ENCODE measurements around the gene ARHGAP18.

ARHGAP18 gene

DNA sequence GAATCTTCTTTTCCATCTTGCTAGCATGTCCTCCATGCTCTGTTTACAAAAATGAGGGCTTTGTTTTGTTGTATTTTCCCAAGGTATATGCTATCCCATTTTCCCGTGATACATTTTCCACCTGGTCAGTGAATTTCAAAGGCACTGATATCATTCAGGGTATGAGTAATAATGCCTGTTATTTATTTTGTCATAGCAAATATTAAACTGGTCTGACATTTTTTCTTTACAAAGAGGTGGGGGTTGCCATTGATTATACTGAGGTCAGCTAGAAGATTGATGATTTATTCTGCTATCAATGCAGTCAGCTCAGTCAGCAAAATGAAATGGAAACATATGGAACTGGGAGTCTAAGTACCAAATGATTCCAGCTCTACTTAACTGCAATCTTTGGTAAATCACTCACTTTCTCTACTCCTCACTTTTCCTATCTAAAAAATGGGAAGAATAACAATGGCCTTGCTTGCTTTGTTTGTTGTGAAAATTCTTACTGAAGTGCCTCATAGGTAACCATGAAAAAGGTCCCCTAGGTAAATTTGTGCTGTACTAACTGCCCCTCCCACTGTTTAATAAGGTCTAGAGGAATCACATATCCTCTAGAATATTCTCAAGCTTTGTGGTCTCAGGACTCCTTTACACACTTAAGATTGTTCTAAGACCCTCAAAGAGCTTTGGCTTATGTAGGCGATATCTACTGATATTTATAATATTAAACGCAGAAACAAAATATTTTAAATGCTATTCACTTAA, 64.0 kb downstream of the ARHGAP18 start (continued):
- TF ChIP-seq, protein P1, sequence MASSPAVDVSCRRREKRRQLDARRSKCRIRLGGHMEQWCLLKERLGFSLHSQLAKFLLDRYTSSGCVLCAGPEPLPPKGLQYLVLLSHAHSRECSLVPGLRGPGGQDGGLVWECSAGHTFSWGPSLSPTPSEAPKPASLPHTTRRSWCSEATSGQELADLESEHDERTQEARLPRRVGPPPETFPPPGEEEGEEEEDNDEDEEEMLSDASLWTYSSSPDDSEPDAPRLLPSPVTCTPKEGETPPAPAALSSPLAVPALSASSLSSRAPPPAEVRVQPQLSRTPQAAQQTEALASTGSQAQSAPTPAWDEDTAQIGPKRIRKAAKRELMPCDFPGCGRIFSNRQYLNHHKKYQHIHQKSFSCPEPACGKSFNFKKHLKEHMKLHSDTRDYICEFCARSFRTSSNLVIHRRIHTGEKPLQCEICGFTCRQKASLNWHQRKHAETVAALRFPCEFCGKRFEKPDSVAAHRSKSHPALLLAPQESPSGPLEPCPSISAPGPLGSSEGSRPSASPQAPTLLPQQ (tag by site-specific recombination; IDR thresholded peaks at IDR 0.05): no peak
- no peak for TF ChIP-seq ZNF768 (tag by site-specific recombination; IDR thresholded peaks at IDR 0.05)

DNA sequence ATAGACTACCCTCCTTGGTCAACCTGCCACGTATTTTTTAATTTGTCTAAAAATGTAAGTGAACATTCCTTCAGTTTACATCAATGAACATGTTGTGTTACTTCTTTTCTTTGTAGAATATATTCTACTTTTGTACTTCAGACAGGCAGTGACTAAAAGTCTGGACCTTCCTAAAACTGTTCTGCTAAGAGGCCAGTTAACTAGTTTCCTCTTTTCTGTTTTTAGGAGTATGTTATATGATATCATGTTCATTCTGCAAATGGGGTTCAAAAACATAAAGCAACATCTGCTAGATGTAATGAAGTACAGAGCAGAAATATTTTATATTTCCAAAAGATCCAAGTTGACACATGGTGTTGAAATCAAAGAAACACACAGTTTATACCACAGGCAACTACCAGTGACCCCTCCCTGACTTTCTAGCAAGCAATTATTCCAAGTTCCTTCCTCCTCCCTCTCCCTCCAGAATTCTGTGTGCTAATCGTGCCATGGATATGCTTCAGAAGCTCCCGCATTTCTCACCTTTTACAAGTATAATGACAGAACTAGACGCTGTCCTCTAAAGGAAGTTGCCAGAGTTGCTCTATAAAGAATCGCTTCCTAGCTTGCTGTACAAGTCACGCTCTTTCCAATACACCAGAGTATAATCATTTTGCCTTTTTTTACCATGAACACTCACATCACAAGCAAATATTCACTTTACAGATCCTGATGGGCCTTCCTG, 64.7 kb downstream of the ARHGAP18 start:
- CTCF ChIA-PET: interaction anchor here (0.6 to 1.1 kb wide), 4 partner anchors 23 to 205 kb away, joined by 3 read pairs; no protein-coding TSS in a partner anchor
- TF ChIP-seq ATF2 (tag by site-specific recombination; IDR thresholded peaks at IDR 0.05; ENCODE audit: low read depth) (no peak), ZXDB (tag by site-specific recombination; IDR thresholded peaks at IDR 0.05) (no peak)
- POLR2A ChIA-PET: interaction anchor here (2.4 kb wide), 1 partner anchor 65 kb away, joined by 6 read pairs; the partner anchor contains the start of gene ARHGAP18
- no peaks in the 10 kb centered on the region for H3K36me3 ChIP-seq (ENCODE audit: control insufficient read depth in 2 of 2, insufficient read depth in 1 of 2, low read length in 2 of 2)
- H3K4me3 ChIP-seq (ENCODE audit: low read depth, low read length): no peak overlapping the region
- no peak overlapping the region for H3K27ac ChIP-seq (ENCODE audit: extremely low read depth, low read depth, low read length)
- H3K9me3 ChIP-seq (ENCODE audit: control insufficient read depth, insufficient read depth, low read depth, low read length): no peaks in the 10 kb centered on the region
- peaks cover 16% of the 10 kb centered on the region for H3K4me1 ChIP-seq (ENCODE audit: control insufficient read depth, insufficient read depth, low read length)

- Histone ChIP-seq H3K36me3 (ENCODE audit: control insufficient read depth in 2 of 2, insufficient read depth in 1 of 2, low read length in 2 of 2) (no peaks in the 10 kb centered on the region), H3K27ac (ENCODE audit: extremely low read depth, low read depth, low read length) (no peak overlapping the region), H3K4me3 (ENCODE audit: low read depth, low read length) (no peak overlapping the region), H3K9me3 (ENCODE audit: control insufficient read depth, insufficient read depth, low read depth, low read length) (no peaks in the 10 kb centered on the region), H3K4me1 (ENCODE audit: control insufficient read depth, insufficient read depth, low read length) (peaks cover 16% of the 10 kb centered on the region)
- CTCF ChIA-PET: interaction anchor here (0.8 to 1.1 kb wide), 2 partner anchors 43 to 204 kb away, joined by 3 read pairs; no protein-coding TSS in a partner anchor
- POLR2A ChIA-PET: interaction anchor here (2.4 kb wide), 1 partner anchor 65 kb away, joined by 6 read pairs; the partner anchor contains the start of gene ARHGAP18
- TF ChIP-seq ZNF624 (tag by site-specific recombination; IDR thresholded peaks at IDR 0.05) (no peak), OVOL3 (tag by site-specific recombination; IDR thresholded peaks at IDR 0.05) (no peak), ZNF514 (tag by site-specific recombination; IDR thresholded peaks at IDR 0.05) (no peak), FEZF1 (tag by site-specific recombination; IDR thresholded peaks at IDR 0.05) (peak; percentile 62), ZNF157 (tag by site-specific recombination; IDR thresholded peaks at IDR 0.05) (no peak), OSR2 (tag by site-specific recombination; IDR thresholded peaks at IDR 0.05) (peak; percentile 68), ZBTB21 (tag by site-specific recombination; IDR thresholded peaks at IDR 0.05) (no peak), SCRT1 (tag by site-specific recombination; IDR thresholded peaks at IDR 0.05; ENCODE audit: borderline replicate concordance) (no peak), ZNF677 (tag by site-specific recombination; IDR thresholded peaks at IDR 0.05) (no peak), ZNF510 (tag by site-specific recombination; IDR thresholded peaks at IDR 0.05; ENCODE audit: insufficient replicate concordance) (no peak), ZNF394 (tag by site-specific recombination; IDR thresholded peaks at IDR 0.05; ENCODE audit: borderline replicate concordance) (no peak), PRDM1 (tag by site-specific recombination; IDR thresholded peaks at IDR 0.05) (peak; percentile 52; the same call in 1 of the 2 replicates), PRDM6 (tag by site-specific recombination; IDR thresholded peaks at IDR 0.05) (peak; percentile 86), MZF1 (tag by site-specific recombination; IDR thresholded peaks at IDR 0.05; ENCODE audit: borderline replicate concordance) (no peak), ZNF398 (tag by site-specific recombination; IDR thresholded peaks at IDR 0.05) (0 out of 2 replicates have a peak, but pooled peaks have one; percentile 12), ZNF76 (tag by site-specific recombination; IDR thresholded peaks at IDR 0.05; ENCODE audit: borderline replicate concordance, low read depth) (no peak), ZNF585B (tag by site-specific recombination; IDR thresholded peaks at IDR 0.05) (no peak), ZNF610 (tag by site-specific recombination; IDR thresholded peaks at IDR 0.05; ENCODE audit: borderline replicate concordance) (no peak)
- TF ChIP-seq, protein P2, sequence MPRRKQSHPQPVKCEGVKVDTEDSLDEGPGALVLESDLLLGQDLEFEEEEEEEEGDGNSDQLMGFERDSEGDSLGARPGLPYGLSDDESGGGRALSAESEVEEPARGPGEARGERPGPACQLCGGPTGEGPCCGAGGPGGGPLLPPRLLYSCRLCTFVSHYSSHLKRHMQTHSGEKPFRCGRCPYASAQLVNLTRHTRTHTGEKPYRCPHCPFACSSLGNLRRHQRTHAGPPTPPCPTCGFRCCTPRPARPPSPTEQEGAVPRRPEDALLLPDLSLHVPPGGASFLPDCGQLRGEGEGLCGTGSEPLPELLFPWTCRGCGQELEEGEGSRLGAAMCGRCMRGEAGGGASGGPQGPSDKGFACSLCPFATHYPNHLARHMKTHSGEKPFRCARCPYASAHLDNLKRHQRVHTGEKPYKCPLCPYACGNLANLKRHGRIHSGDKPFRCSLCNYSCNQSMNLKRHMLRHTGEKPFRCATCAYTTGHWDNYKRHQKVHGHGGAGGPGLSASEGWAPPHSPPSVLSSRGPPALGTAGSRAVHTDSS (tag by site-specific recombination; IDR thresholded peaks at IDR 0.05): no peak
Measured at GRCh38 chr6:129644567-129645015, 65.4 kb downstream of the ARHGAP18 start.
